CD4-positive, alpha-beta T cell treated with Interleukin-2 at 100 ng/mL for 4 hours (primary cell): Measurements from ENCODE around the gene GH1.
"Not testable (repeated sequence)": the region's sequence is repeated elsewhere in the genome, so short reads cannot be mapped to it uniquely, and the experiment has no call there.

Experiments used
- DNase-seq: peaks from one replicate; pipeline ENCODE4 v3.0.0-alpha.2; 2020; ENCODE audit warnings: low spot score

The GH1 gene

GRCh38 chr17:63918789-63919305, at the start of gene GH1:
Gene GH1 (minus strand): TSS chr17:63918839. CDS start chr17:63918776, 63 bp downstream.
- not testable (repeated sequence) for DNase-seq

- DNase-seq: peak; percentile 24
Observed at GRCh38 chr17:63967953-63968352, 49.3 kb upstream of the GH1 start.

- DNase-seq: peak; percentile 18
Observed at GRCh38 chr17:63966646-63967264, 48.1 kb upstream of the GH1 start.

GRCh38 chr17:63963123-63963522, 44.5 kb upstream of the GH1 start:
- no peak for DNase-seq

GRCh38 chr17:63962298-63962744, 43.7 kb upstream of the GH1 start:
- DNase-seq: no peak

GRCh38 chr17:63961355-63962212, 42.9 kb upstream of the GH1 start:
- DNase-seq: peak; percentile 12

- no peak for DNase-seq
Observed at GRCh38 chr17:63960430-63960829, 41.8 kb upstream of the GH1 start.

- no peak for DNase-seq
Observed at GRCh38 chr17:63960006-63960405, 41.4 kb upstream of the GH1 start.

GRCh38 chr17:63956296-63956920, 37.8 kb upstream of the GH1 start:
- DNase-seq: no peak

GRCh38 chr17:63955791-63956190, 37.2 kb upstream of the GH1 start:
- DNase-seq: no peak

GRCh38 chr17:63955232-63955631, 36.6 kb upstream of the GH1 start:
- DNase-seq: no peak

- DNase-seq: peak; percentile 24
Observed at GRCh38 chr17:63954402-63955063, 35.9 kb upstream of the GH1 start.

GRCh38 chr17:63950940-63951907, 32.6 kb upstream of the GH1 start:
- DNase-seq: peak; percentile 47

- DNase-seq: no peak
Observed at GRCh38 chr17:63949576-63950250, 31.1 kb upstream of the GH1 start.

GRCh38 chr17:63948521-63948920, 29.9 kb upstream of the GH1 start:
- DNase-seq: no peak

- DNase-seq: no peak
Observed at GRCh38 chr17:63947711-63948330, 29.2 kb upstream of the GH1 start.

- DNase-seq: peak; percentile 66
Observed at GRCh38 chr17:63946440-63947363, 28.1 kb upstream of the GH1 start.

GRCh38 chr17:63945784-63946439, 27.3 kb upstream of the GH1 start:
- DNase-seq: no peak
